NCI-H748 (cell line): ENCODE results near the gene GLT6D1.
"Not testable (repeated sequence)": the region's sequence is repeated elsewhere in the genome, so short reads cannot be mapped to it uniquely, and the experiment has no call there.

ENCODE experiments used
- DNase-seq: peaks from one replicate; lab custom pipeline; 2025; ENCODE audit not compliant: unreplicated experiment; lab: John Stamatoyannopoulos, UW

GLT6D1 gene

GRCh38 chr9:135639196-135639595 lies at the start of gene GLT6D1:
Gene GLT6D1, minus strand, starts transcription at chr9:135639540. Its CDS starts 353 bp downstream, at chr9:135639187.
- no peak for DNase-seq

- no peak for DNase-seq
Observed at GRCh38 chr9:135689011-135689410, 49.7 kb upstream of the GLT6D1 start.

GRCh38 chr9:135687216-135687615 lies 47.9 kb upstream of the GLT6D1 start:
- no peak for DNase-seq

- no peak for DNase-seq
Observed at GRCh38 chr9:135684691-135685090, 45.4 kb upstream of the GLT6D1 start.

GRCh38 chr9:135683401-135684034 lies 44.2 kb upstream of the GLT6D1 start:
- no peak for DNase-seq

GRCh38 chr9:135681161-135681560 lies 41.8 kb upstream of the GLT6D1 start:
- no peak for DNase-seq

GRCh38 chr9:135680056-135680455 lies 40.7 kb upstream of the GLT6D1 start:
- DNase-seq = no peak

- no peak for DNase-seq
Observed at GRCh38 chr9:135678236-135679017, 39.1 kb upstream of the GLT6D1 start.

- DNase-seq = peak; percentile 10
Observed at GRCh38 chr9:135677641-135678168, 38.4 kb upstream of the GLT6D1 start.

- DNase-seq = no peak
Observed at GRCh38 chr9:135676891-135677290, 37.6 kb upstream of the GLT6D1 start.

- no peak for DNase-seq
Observed at GRCh38 chr9:135674977-135675376, 35.6 kb upstream of the GLT6D1 start.

- DNase-seq = no peak
Observed at GRCh38 chr9:135673941-135674340, 34.6 kb upstream of the GLT6D1 start.

GRCh38 chr9:135672786-135673185 lies 33.4 kb upstream of the GLT6D1 start:
- DNase-seq = not testable (repeated sequence)

- DNase-seq = no peak
Observed at GRCh38 chr9:135671591-135672041, 32.3 kb upstream of the GLT6D1 start.

GRCh38 chr9:135670721-135671590 lies 31.6 kb upstream of the GLT6D1 start:
- DNase-seq = no peak

GRCh38 chr9:135669616-135670285 lies 30.4 kb upstream of the GLT6D1 start:
- no peak for DNase-seq

- DNase-seq = not testable (repeated sequence)
Observed at GRCh38 chr9:135669018-135669417, 29.7 kb upstream of the GLT6D1 start.

- DNase-seq = no peak
Observed at GRCh38 chr9:135667463-135668001, 28.2 kb upstream of the GLT6D1 start.

GRCh38 chr9:135666534-135667462 lies 27.5 kb upstream of the GLT6D1 start:
- no peak for DNase-seq
